ENCODE measurements around the gene RHD.
"Not testable (repeated sequence)": the region's sequence is repeated elsewhere in the genome, so short reads cannot be mapped to it uniquely, and the experiment has no call there.

Gene RHD

GRCh38 chr1:25312806-25313470, 40.6 kb downstream of the RHD start:
- H3K27ac Mint-ChIP-seq; H3K36me3 Mint-ChIP-seq (ENCODE audit: low read depth); H3K27me3 Mint-ChIP-seq; H3K9me3 Mint-ChIP-seq; H3K4me1 Mint-ChIP-seq (ENCODE audit: low read depth); H3K4me3 Mint-ChIP-seq: not testable (repeated sequence)

DNA sequence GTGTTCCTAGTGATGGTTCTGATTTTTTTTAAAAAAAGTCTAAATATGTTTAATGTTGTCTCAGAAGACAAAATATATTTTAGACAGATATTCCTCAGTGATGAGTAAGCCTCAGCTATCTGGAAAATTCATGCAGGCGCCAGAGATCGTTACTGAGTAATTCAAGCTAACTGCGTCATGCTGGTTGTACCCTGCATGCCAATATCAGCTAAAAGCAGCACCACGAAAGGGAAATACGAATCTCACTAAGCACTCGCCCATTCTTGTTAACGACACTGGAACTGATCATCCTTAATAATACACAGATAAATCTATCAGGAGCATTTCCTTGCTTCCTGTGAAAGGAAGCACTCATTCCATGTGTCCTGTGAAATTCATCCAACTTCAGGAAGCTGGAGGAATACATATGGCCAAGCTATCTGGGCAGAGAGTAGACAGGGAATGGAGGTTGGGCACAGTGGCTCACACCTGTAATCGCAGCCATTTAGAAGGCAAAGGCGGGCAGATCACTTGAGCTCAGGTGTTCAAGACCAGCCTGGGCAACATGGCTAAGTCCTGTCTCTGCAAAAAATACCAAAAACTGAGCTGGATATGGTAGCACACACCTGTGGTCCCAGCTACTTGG, 48.1 kb downstream of the RHD start:
- H3K27ac Mint-ChIP-seq = peak overlapping the region; percentile 40
- H3K4me3 Mint-ChIP-seq; H3K4me1 Mint-ChIP-seq (ENCODE audit: low read depth); H3K36me3 Mint-ChIP-seq (ENCODE audit: low read depth); H3K9me3 Mint-ChIP-seq; H3K27me3 Mint-ChIP-seq: not testable (repeated sequence)

DNA sequence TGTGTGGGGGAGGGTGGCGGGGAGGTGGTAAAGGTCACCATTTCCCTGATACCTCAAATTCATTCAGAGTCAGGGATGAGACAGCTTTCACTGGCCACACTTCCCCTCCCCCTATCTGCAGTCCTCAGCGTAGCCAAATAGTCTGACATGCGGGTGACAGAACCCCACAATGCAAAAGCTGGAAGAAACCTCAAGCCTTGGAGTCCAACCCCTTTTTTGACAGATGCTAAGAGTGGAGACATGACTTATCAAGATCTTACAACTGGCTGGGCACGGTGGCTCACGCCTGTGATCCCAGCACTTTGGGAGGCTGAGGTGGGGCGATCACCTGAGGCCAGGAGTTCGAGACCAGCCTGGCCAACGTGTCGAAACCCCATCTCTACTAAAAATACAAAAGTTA, 49.8 kb downstream of the RHD start:
- H3K27ac Mint-ChIP-seq; H3K27me3 Mint-ChIP-seq; H3K4me1 Mint-ChIP-seq (ENCODE audit: low read depth); H3K36me3 Mint-ChIP-seq (ENCODE audit: low read depth); H3K9me3 Mint-ChIP-seq; H3K4me3 Mint-ChIP-seq: not testable (repeated sequence)

DNA sequence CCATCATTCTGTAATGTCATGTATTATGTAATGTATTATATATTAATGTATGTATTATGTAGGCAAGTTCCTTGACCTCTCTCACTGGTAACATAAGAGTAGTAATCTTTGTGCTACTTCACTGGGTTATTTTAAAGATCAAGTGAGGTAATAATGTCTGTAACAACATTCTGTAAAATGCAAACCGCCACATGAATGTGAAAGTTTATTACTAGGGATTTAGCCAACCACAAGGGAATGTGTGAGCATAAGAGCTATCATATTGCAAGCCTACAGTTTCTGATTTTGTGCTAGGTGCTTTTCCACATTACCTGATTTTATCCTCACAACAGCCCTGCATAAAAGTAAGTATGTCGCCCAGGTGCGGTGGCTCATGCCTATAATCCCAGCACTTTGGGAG, 52.1 kb downstream of the RHD start:
- H3K27ac Mint-ChIP-seq; H3K4me1 Mint-ChIP-seq (ENCODE audit: low read depth); H3K4me3 Mint-ChIP-seq; H3K36me3 Mint-ChIP-seq (ENCODE audit: low read depth); H3K9me3 Mint-ChIP-seq; H3K27me3 Mint-ChIP-seq: not testable (repeated sequence)

- not testable (repeated sequence) for H3K27ac Mint-ChIP-seq; H3K4me3 Mint-ChIP-seq; H3K9me3 Mint-ChIP-seq; H3K36me3 Mint-ChIP-seq (ENCODE audit: low read depth); H3K27me3 Mint-ChIP-seq; H3K4me1 Mint-ChIP-seq (ENCODE audit: low read depth)
These were observed 55.8 kb downstream of the RHD start for GRCh38 chr1:25327864-25328790.

GRCh38 chr1:25328791-25329185, 56.5 kb downstream of the RHD start:
- not testable (repeated sequence) for H3K4me1 Mint-ChIP-seq (ENCODE audit: low read depth); H3K4me3 Mint-ChIP-seq; H3K9me3 Mint-ChIP-seq; H3K36me3 Mint-ChIP-seq (ENCODE audit: low read depth); H3K27ac Mint-ChIP-seq; H3K27me3 Mint-ChIP-seq

GRCh38 chr1:25329336-25329735, 57.0 kb downstream of the RHD start:
- H3K27ac Mint-ChIP-seq; H3K9me3 Mint-ChIP-seq; H3K4me1 Mint-ChIP-seq (ENCODE audit: low read depth); H3K4me3 Mint-ChIP-seq; H3K27me3 Mint-ChIP-seq; H3K36me3 Mint-ChIP-seq (ENCODE audit: low read depth): not testable (repeated sequence)

DNA sequence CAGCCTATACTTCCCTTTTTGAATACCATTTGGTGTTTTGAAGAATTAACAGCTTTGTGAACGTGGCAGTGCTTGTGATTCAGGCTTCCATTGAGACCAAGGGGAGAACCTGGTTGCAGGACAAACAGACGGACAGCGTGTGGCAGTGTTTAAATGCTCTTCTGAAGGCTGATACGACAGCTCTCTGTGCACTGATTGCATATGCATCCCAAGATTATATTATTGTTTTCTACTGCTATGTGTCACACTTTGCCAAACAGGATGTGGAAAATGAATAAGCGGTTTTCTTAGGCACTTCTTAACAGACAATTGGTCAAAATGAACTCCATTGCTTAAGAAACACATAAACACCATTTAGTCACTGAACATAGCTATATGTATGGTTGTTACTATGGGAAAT, 57.6 kb downstream of the RHD start:
- not testable (repeated sequence) for H3K4me3 Mint-ChIP-seq; H3K9me3 Mint-ChIP-seq; H3K27ac Mint-ChIP-seq; H3K4me1 Mint-ChIP-seq (ENCODE audit: low read depth); H3K36me3 Mint-ChIP-seq (ENCODE audit: low read depth); H3K27me3 Mint-ChIP-seq

DNA sequence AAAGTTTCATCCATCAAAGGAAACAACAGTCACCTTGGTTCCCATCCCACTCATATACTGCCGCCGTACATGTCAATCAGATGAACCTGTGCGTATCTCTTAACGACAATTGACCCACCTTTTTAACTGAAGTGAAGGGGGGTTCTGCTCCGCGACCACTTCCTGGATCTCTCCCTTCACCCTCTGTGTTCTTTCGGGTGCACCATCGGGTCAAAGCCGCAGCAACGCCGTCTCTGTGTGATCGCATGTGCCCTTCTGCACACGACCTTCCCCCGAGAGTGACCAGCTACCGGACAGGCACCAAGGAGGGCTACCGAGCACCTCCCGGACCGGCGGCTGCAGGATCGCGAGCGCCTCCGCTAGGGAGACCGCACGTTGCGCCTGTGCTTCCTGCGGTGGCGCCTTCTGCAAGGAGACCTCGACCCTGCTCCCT, 64.6 kb downstream of the RHD start:
- not testable (repeated sequence) for H3K27me3 Mint-ChIP-seq; H3K36me3 Mint-ChIP-seq (ENCODE audit: low read depth); H3K9me3 Mint-ChIP-seq
- Mint-ChIP-seq H3K4me3 (peak overlapping the region; percentile 97), H3K27ac (peak overlapping the region; percentile 85), H3K4me1 (ENCODE audit: low read depth) (peaks cover 28% of the 10 kb centered on the region)

- peaks cover 33% of the 10 kb centered on the region for H3K4me1 Mint-ChIP-seq (ENCODE audit: low read depth)
- peak overlapping the region; percentile 90 for H3K27ac Mint-ChIP-seq
- peak overlapping the region; percentile 91 for H3K4me3 Mint-ChIP-seq
- peaks cover 13% of the 10 kb centered on the region for H3K36me3 Mint-ChIP-seq (ENCODE audit: low read depth)
- not testable (repeated sequence) for H3K9me3 Mint-ChIP-seq, H3K27me3 Mint-ChIP-seq
These were observed 65.3 kb downstream of the RHD start for GRCh38 chr1:25337483-25338187.

DNA sequence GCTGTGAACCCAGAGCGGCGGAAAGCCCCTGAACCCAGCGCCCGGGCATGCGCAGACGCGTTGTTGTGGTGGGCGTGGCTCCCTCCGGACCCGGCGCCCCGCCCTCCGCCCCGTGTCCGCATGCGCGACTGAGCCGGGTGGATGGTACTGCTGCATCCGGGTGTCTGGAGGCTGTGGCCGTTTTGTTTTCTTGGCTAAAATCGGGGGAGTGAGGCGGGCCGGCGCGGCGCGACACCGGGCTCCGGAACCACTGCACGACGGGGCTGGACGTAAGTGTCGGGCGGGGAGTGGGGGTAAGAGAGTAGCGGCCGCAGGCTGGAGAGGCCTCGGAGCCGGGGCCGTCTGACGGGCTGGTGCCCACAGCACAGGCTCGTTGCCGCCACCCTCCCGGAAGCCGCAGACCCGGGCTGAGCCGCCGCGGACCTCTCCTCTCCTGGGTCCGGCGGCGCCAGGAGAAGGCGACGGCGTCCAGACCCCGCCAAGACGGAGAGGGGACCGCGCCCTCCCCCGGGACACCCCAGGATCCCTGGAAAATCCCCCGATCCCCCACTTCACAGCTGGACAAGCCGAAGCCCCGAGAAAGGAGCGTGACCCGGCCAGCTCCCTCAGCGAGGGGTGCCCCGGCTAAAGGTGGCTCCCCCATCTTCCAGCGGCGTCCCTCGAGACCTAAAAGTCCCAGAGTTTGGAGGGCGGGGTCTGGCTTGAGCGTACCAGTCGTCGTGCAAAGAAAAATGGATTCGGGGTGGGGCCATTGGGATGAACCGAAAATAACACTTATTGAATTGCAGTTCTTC, 66.1 kb downstream of the RHD start, which contains the start of gene TMEM50A:
Gene TMEM50A, plus strand, starts transcription at position 147 of the 794 bp plus-strand sequence. CDS start 2,153 bp downstream, outside the sequence.
- Mint-ChIP-seq H3K36me3 (ENCODE audit: low read depth) (peaks cover 16% of the 10 kb centered on the region), H3K27ac (peak within 1 kb of the TSS; percentile 90), H3K9me3 (no peaks in the 10 kb centered on the region), H3K4me3 (peak within 1 kb of the TSS; percentile 97), H3K4me1 (ENCODE audit: low read depth) (peaks cover 36% of the 10 kb centered on the region), H3K27me3 (no peaks in the 10 kb centered on the region)

GRCh38 chr1:25338986-25339385, 66.7 kb downstream of the RHD start:
- Mint-ChIP-seq H3K27me3 (no peaks in the 10 kb centered on the region), H3K4me1 (ENCODE audit: low read depth) (peaks cover 40% of the 10 kb centered on the region), H3K9me3 (no peaks in the 10 kb centered on the region), H3K4me3 (peak overlapping the region; percentile 91), H3K27ac (peak overlapping the region; percentile 80), H3K36me3 (ENCODE audit: low read depth) (peaks cover 22% of the 10 kb centered on the region)

GRCh38 chr1:25341746-25342145, 69.4 kb downstream of the RHD start:
- no peak overlapping the region for H3K27ac Mint-ChIP-seq
- H3K27me3 Mint-ChIP-seq = no peaks in the 10 kb centered on the region
- peaks cover 22% of the 10 kb centered on the region for H3K36me3 Mint-ChIP-seq (ENCODE audit: low read depth)
- H3K9me3 Mint-ChIP-seq = no peaks in the 10 kb centered on the region
- H3K4me1 Mint-ChIP-seq (ENCODE audit: low read depth) = peaks cover 36% of the 10 kb centered on the region
- H3K4me3 Mint-ChIP-seq = no peak overlapping the region

DNA sequence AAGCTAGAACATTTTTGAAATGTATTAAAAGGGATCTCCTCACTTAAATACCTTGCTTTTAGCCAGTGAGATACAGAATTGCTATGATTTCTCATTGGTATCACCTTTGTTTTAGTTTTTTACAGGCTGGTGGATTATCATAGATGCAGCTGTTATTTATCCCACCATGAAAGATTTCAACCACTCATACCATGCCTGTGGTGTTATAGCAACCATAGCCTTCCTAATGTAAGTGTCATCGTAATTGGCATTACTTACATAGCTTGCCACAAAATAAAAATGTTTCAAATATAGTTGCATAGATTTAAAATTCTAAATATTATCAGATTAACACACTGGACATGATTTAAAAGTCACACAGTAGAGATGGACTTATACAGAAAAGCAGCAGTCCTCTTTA, 70.5 kb downstream of the RHD start:
- H3K4me3 Mint-ChIP-seq = no peak overlapping the region
- peaks cover 29% of the 10 kb centered on the region for H3K36me3 Mint-ChIP-seq (ENCODE audit: low read depth)
- no peak overlapping the region for H3K27ac Mint-ChIP-seq
- no peaks in the 10 kb centered on the region for H3K27me3 Mint-ChIP-seq
- peaks cover 34% of the 10 kb centered on the region for H3K4me1 Mint-ChIP-seq (ENCODE audit: low read depth)
- H3K9me3 Mint-ChIP-seq = no peaks in the 10 kb centered on the region
